GM18526 (cell line): ENCODE measurements around the gene AMDHD1.

Source experiments
- POLR2A ChIP-seq: IDR thresholded peaks from 3 replicates; pipeline ENCODE4 v1.6.1; 2011; ENCODE audit not compliant: insufficient read length; ENCODE audit errors: extremely low read depth

Gene AMDHD1

GRCh38 chr12:95998611-95999286 lies 55.6 kb downstream of the AMDHD1 start:
- no peak for TF ChIP-seq POLR2A

GRCh38 chr12:95999484-95999883 lies 56.4 kb downstream of the AMDHD1 start:
- no peak for TF ChIP-seq POLR2A

GRCh38 chr12:96000858-96001257 lies 57.7 kb downstream of the AMDHD1 start:
- no peak for TF ChIP-seq POLR2A

- no peak for TF ChIP-seq POLR2A
These were observed 63.6 kb downstream of the AMDHD1 start for GRCh38 chr12:96006727-96007126.

- TF ChIP-seq POLR2A: no peak
These were observed 64.6 kb downstream of the AMDHD1 start for GRCh38 chr12:96007729-96008128.

GRCh38 chr12:96014943-96015599 lies 71.9 kb downstream of the AMDHD1 start:
- TF ChIP-seq POLR2A: no peak

GRCh38 chr12:96015672-96016071 lies 72.5 kb downstream of the AMDHD1 start:
- TF ChIP-seq POLR2A: no peak
